ENCODE data around the gene FAM78B. TPM values are rescaled to one million over a fixed set of nuclear protein-coding genes. Genes with fewer than 3 reads are reported as not detected.

Gene FAM78B
- polyA plus RNA-seq, 3 donors = not detected

GRCh38 chr1:166128195-166128594 lies 38.6 kb downstream of the FAM78B start:
- peak overlapping the region in 1 of 7 donors; percentile 63 for H3K27ac Mint-ChIP-seq
- H2AFZ ChIP-seq (ENCODE audit: insufficient read depth, low read depth, low read length, poor library complexity, severe bottlenecking) = no peak overlapping the region
- no CpG with 5 or more reads among the region's 1 CpG for WGBS (ENCODE audit: insufficient coverage)
- peaks cover 2 to 9% (median 2%) of the 10 kb centered on the region in 3 donors for H3K27me3 Mint-ChIP-seq (ENCODE audit: low read depth in 3 of 3)
- H3K9ac ChIP-seq (ENCODE audit: insufficient read depth, low read length, poor library complexity, severe bottlenecking) = no peak overlapping the region
- no peak overlapping the region for H3K4me3 ChIP-seq (replicated peaks in 1 of 3; ENCODE audit: low read depth in 2 of 3, low read length in 3 of 3)
- no peaks in the 10 kb centered on the region for H3K36me3 ChIP-seq (replicated peaks in 1 of 2; ENCODE audit: control insufficient read depth in 1 of 2, insufficient read depth in 2 of 2, low read length in 2 of 2)
- no peak overlapping the region for H3K4me2 ChIP-seq (replicated peaks; ENCODE audit: extremely low read depth, low read length, poor library complexity, severe bottlenecking)
- no peaks in the 10 kb centered on the region for H3K79me2 ChIP-seq (ENCODE audit: insufficient read depth, low read length)
- intact Hi-C loops (cut with micrococcal nuclease) = no loop called here
- H3K9me3 ChIP-seq (replicated peaks in 1 of 2; ENCODE audit: control insufficient read depth in 1 of 2, insufficient read depth in 1 of 2, low read length in 2 of 2) = no peaks in the 10 kb centered on the region
- H4K20me1 ChIP-seq (ENCODE audit: insufficient read depth, low read length) = no peaks in the 10 kb centered on the region
- peaks cover 0 to 4% (median 2%) of the 10 kb centered on the region in 7 donors for H3K9me3 Mint-ChIP-seq
- H3K36me3 Mint-ChIP-seq = no peaks in the 10 kb centered on the region
- no peaks in the 10 kb centered on the region for H3K27me3 ChIP-seq (ENCODE audit: control insufficient read depth in 2 of 2, insufficient read depth in 2 of 2, low read length in 2 of 2)
- H3K27ac ChIP-seq (ENCODE audit: low read depth in 1 of 2, low read length in 2 of 2) = no peak overlapping the region
- peaks cover 5% of the 10 kb centered on the region for H3K4me1 Mint-ChIP-seq
- H3K4me3 Mint-ChIP-seq = no peak overlapping the region
- TF ChIP-seq CTCF (IDR thresholded peaks at IDR 0.05) = no peak
- no peak for DNase-seq
- H3K4me1 ChIP-seq (ENCODE audit: control insufficient read depth in 1 of 2, insufficient read depth in 2 of 2, low read length in 2 of 2) = no peaks in the 10 kb centered on the region

- intact Hi-C loops (cut with micrococcal nuclease) = no loop called here
- Mint-ChIP-seq H3K4me3 (no peak overlapping the region), H3K27ac (no peak overlapping the region), H3K27me3 (ENCODE audit: low read depth in 3 of 3) (peaks cover 2 to 9% (median 2%) of the 10 kb centered on the region in 3 donors), H3K36me3 (no peaks in the 10 kb centered on the region), H3K4me1 (peaks cover 5% of the 10 kb centered on the region), H3K9me3 (peaks cover 0 to 2% (median 0%) of the 10 kb centered on the region in 7 donors)
- Histone ChIP-seq H3K4me1 (ENCODE audit: control insufficient read depth in 1 of 2, insufficient read depth in 2 of 2, low read length in 2 of 2) (no peaks in the 10 kb centered on the region), H2AFZ (ENCODE audit: insufficient read depth, low read depth, low read length, poor library complexity, severe bottlenecking) (no peak overlapping the region), H4K20me1 (ENCODE audit: insufficient read depth, low read length) (no peaks in the 10 kb centered on the region), H3K27ac (ENCODE audit: low read depth in 1 of 2, low read length in 2 of 2) (no peak overlapping the region), H3K9me3 (replicated peaks in 1 of 2; ENCODE audit: control insufficient read depth in 1 of 2, insufficient read depth in 1 of 2, low read length in 2 of 2) (no peaks in the 10 kb centered on the region), H3K4me2 (replicated peaks; ENCODE audit: extremely low read depth, low read length, poor library complexity, severe bottlenecking) (no peak overlapping the region), H3K27me3 (ENCODE audit: control insufficient read depth in 2 of 2, insufficient read depth in 2 of 2, low read length in 2 of 2) (no peaks in the 10 kb centered on the region), H3K9ac (ENCODE audit: insufficient read depth, low read length, poor library complexity, severe bottlenecking) (no peak overlapping the region), H3K36me3 (replicated peaks in 1 of 2; ENCODE audit: control insufficient read depth in 1 of 2, insufficient read depth in 2 of 2, low read length in 2 of 2) (no peaks in the 10 kb centered on the region), H3K4me3 (replicated peaks in 1 of 3; ENCODE audit: low read depth in 2 of 3, low read length in 3 of 3) (no peak overlapping the region), H3K79me2 (ENCODE audit: insufficient read depth, low read length) (no peaks in the 10 kb centered on the region)
- DNase-seq = no peak
- WGBS (ENCODE audit: insufficient coverage) = no CpG with 5 or more reads among the region's 1 CpG
- no peak for TF ChIP-seq CTCF (IDR thresholded peaks at IDR 0.05)
These were observed 39.8 kb downstream of the FAM78B start for GRCh38 chr1:166127003-166127402.
